HUES48 (cell line): Measurements from ENCODE around the gene CA11.
"Not testable (repeated sequence)": the region's sequence is repeated elsewhere in the genome, so short reads cannot be mapped to it uniquely, and the experiment has no call there.

ENCODE experiments used
- H3K27ac ChIP-seq: one replicate; pipeline ENCODE4 v1.7.0; 2013; ENCODE audit warnings: low read depth, low read length, inconsistent platforms
- H3K27me3 ChIP-seq: 2 replicates; pipeline ENCODE4 v1.6.1; 2013; ENCODE audit warnings: mild to moderate bottlenecking, low read length; ENCODE audit not compliant: control insufficient read depth, insufficient read depth
- H3K36me3 ChIP-seq: 2 replicates; pipeline ENCODE4 v1.6.1; 2013; ENCODE audit warnings: low read length; ENCODE audit not compliant: control insufficient read depth, insufficient read depth
- H3K4me1 ChIP-seq: 2 replicates; pipeline ENCODE4 v1.6.1; 2013; ENCODE audit warnings: mild to moderate bottlenecking, low read length; ENCODE audit not compliant: control insufficient read depth, insufficient read depth
- H3K4me3 ChIP-seq: 2 replicates; pipeline ENCODE4 v1.5.1; 2013; ENCODE audit warnings: mild to moderate bottlenecking, low read depth, low read length
- H3K9ac ChIP-seq: 2 replicates; pipeline ENCODE4 v1.6.1; 2013; ENCODE audit warnings: mild to moderate bottlenecking, low read depth, low read length, moderate library complexity
- H3K9me3 ChIP-seq: 2 replicates; pipeline ENCODE4 v1.6.1; 2013; ENCODE audit warnings: low read length; ENCODE audit not compliant: control insufficient read depth, insufficient read depth

CA11 gene

GRCh38 chr19:48669903-48670668 lies 24.1 kb upstream of the CA11 start:
- peaks cover 20% of the 10 kb centered on the region for H3K4me1 ChIP-seq
- H3K9me3 ChIP-seq: no peaks in the 10 kb centered on the region
- no peak overlapping the region for H3K9ac ChIP-seq
- 0 out of 2 replicates have a peak, but pooled peaks cover 8% of the 10 kb centered on the region for H3K27me3 ChIP-seq
- no peak overlapping the region for H3K27ac ChIP-seq
- no peaks in the 10 kb centered on the region for H3K36me3 ChIP-seq
- H3K4me3 ChIP-seq: no peak overlapping the region

- Histone ChIP-seq H3K4me3 (no peak overlapping the region), H3K27ac (no peak overlapping the region), H3K4me1 (peaks cover 7% of the 10 kb centered on the region), H3K9me3 (no peaks in the 10 kb centered on the region), H3K27me3 (0 out of 2 replicates have a peak, but pooled peaks cover 3% of the 10 kb centered on the region), H3K9ac (no peak overlapping the region), H3K36me3 (no peaks in the 10 kb centered on the region)
Observed at GRCh38 chr19:48668761-48669160, 22.8 kb upstream of the CA11 start.

- Histone ChIP-seq H3K4me3 (no peak overlapping the region), H3K4me1 (peaks cover 3% of the 10 kb centered on the region; the same call in 1 of the 2 replicates), H3K36me3 (no peaks in the 10 kb centered on the region), H3K27ac (no peak overlapping the region), H3K9me3 (no peaks in the 10 kb centered on the region), H3K27me3 (no peaks in the 10 kb centered on the region), H3K9ac (no peak overlapping the region)
Observed at GRCh38 chr19:48668332-48668731, 22.3 kb upstream of the CA11 start.

GRCh38 chr19:48665786-48666185 lies 19.8 kb upstream of the CA11 start:
- H3K9ac ChIP-seq: no peak overlapping the region
- no peaks in the 10 kb centered on the region for H3K36me3 ChIP-seq
- H3K27ac ChIP-seq: no peak overlapping the region
- H3K9me3 ChIP-seq: peaks cover 2% of the 10 kb centered on the region; the same call in 1 of the 2 replicates
- no peak overlapping the region for H3K4me3 ChIP-seq
- no peaks in the 10 kb centered on the region for H3K4me1 ChIP-seq
- no peaks in the 10 kb centered on the region for H3K27me3 ChIP-seq

- no peaks in the 10 kb centered on the region for H3K36me3 ChIP-seq
- peaks cover 4% of the 10 kb centered on the region; the same call in 1 of the 2 replicates for H3K9me3 ChIP-seq
- H3K27ac ChIP-seq: no peak overlapping the region
- H3K9ac ChIP-seq: no peak overlapping the region
- H3K27me3 ChIP-seq: no peaks in the 10 kb centered on the region
- no peaks in the 10 kb centered on the region for H3K4me1 ChIP-seq
- no peak overlapping the region for H3K4me3 ChIP-seq
Observed at GRCh38 chr19:48664476-48664875, 18.5 kb upstream of the CA11 start.

- Histone ChIP-seq H3K4me3 (no peak overlapping the region), H3K9me3 (peaks cover 4% of the 10 kb centered on the region; the same call in 1 of the 2 replicates), H3K36me3 (no peaks in the 10 kb centered on the region), H3K27ac (no peak overlapping the region), H3K9ac (no peak overlapping the region), H3K4me1 (no peaks in the 10 kb centered on the region), H3K27me3 (no peaks in the 10 kb centered on the region)
Observed at GRCh38 chr19:48663667-48664066, 17.7 kb upstream of the CA11 start.

- Histone ChIP-seq H3K9ac (no peak overlapping the region), H3K27me3 (no peaks in the 10 kb centered on the region), H3K27ac (no peak overlapping the region), H3K4me1 (no peaks in the 10 kb centered on the region), H3K4me3 (no peak overlapping the region), H3K9me3 (peaks cover 4% of the 10 kb centered on the region; the same call in 1 of the 2 replicates), H3K36me3 (no peaks in the 10 kb centered on the region)
Observed at GRCh38 chr19:48661711-48662090, 15.7 kb upstream of the CA11 start.

GRCh38 chr19:48660852-48661710 lies 15.1 kb upstream of the CA11 start:
- Histone ChIP-seq H3K4me1 (no peaks in the 10 kb centered on the region), H3K9me3 (peaks cover 4% of the 10 kb centered on the region; the same call in 1 of the 2 replicates), H3K36me3 (no peaks in the 10 kb centered on the region), H3K27me3 (no peaks in the 10 kb centered on the region), H3K4me3 (no peak overlapping the region), H3K9ac (no peak overlapping the region), H3K27ac (no peak overlapping the region)

GRCh38 chr19:48659768-48660167 lies 13.8 kb upstream of the CA11 start:
- Histone ChIP-seq H3K4me1 (no peaks in the 10 kb centered on the region), H3K4me3 (no peak overlapping the region), H3K27me3 (no peaks in the 10 kb centered on the region), H3K36me3 (no peaks in the 10 kb centered on the region), H3K9me3 (peaks cover 4% of the 10 kb centered on the region; the same call in 1 of the 2 replicates), H3K9ac (no peak overlapping the region), H3K27ac (no peak overlapping the region)

GRCh38 chr19:48658483-48658882 lies 12.5 kb upstream of the CA11 start:
- H3K4me3 ChIP-seq: no peak overlapping the region
- no peaks in the 10 kb centered on the region for H3K36me3 ChIP-seq
- peaks cover 4% of the 10 kb centered on the region; the same call in 1 of the 2 replicates for H3K9me3 ChIP-seq
- no peaks in the 10 kb centered on the region for H3K4me1 ChIP-seq
- no peak overlapping the region for H3K9ac ChIP-seq
- H3K27me3 ChIP-seq: no peaks in the 10 kb centered on the region
- no peak overlapping the region for H3K27ac ChIP-seq

- H3K27ac ChIP-seq, H3K4me1 ChIP-seq, H3K4me3 ChIP-seq: not testable (repeated sequence)
Observed at GRCh38 chr19:48657828-48658227, 11.8 kb upstream of the CA11 start.

More at GRCh38 chr19:48657828-48658227, 11.8 kb upstream of the CA11 start:
- H3K9ac ChIP-seq, H3K9me3 ChIP-seq, H3K27me3 ChIP-seq, H3K36me3 ChIP-seq: not testable (repeated sequence)
